Daoy (cell line): Measurements from ENCODE around the gene EEF1AKMT4. TPM values are rescaled to one million over a fixed set of nuclear protein-coding genes. Genes with fewer than 3 reads are reported as not detected.

ENCODE experiments used
- DNase-seq: peaks from one replicate; pipeline ENCODE4 v3.0.0-alpha.2; 2015; ENCODE audit warnings: low read depth
- total RNA-seq: library from RNA; depleted of rRNA; stranded (reverse); fragments of >200 nt; shearing (Covaris generic); gene quantifications from 2 replicates; pipeline ENCODE4 v1.2.3, GENCODE V29; 2014; rRNA removed

EEF1AKMT4 gene
- 15.7 and 21.5 TPM in 2 replicates for total RNA-seq

- peak; percentile 99 for DNase-seq
Measured at GRCh38 chr3:184249412-184250166, at the start of gene EEF1AKMT4. TSS of gene EEF1AKMT4 (plus strand) at chr3:184249672. CDS start at chr3:184249695, 23 bp downstream.

- DNase-seq, result no peak
Measured at GRCh38 chr3:184200825-184201224, 48.6 kb upstream of the EEF1AKMT4 start.

DNA sequence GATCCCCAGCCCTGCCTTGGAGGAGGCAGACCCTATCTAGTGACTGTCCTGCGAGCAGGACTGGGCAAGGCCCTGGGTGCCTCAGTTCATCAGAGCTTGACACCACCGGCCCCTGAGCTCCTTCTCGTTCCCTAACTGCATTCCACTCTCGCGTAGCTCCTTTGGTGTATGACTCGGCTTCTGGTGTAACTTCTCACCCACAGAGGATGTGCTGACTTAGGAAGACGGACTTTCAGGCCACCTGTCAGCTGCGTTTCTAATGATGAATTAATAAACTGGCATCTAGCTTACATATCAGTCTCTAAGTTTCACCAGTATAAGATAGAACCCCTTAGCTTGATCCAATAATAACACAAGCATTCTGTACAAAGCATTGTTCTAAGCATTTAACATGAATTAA, 45.9 kb upstream of the EEF1AKMT4 start:
- DNase-seq, result no peak

DNA sequence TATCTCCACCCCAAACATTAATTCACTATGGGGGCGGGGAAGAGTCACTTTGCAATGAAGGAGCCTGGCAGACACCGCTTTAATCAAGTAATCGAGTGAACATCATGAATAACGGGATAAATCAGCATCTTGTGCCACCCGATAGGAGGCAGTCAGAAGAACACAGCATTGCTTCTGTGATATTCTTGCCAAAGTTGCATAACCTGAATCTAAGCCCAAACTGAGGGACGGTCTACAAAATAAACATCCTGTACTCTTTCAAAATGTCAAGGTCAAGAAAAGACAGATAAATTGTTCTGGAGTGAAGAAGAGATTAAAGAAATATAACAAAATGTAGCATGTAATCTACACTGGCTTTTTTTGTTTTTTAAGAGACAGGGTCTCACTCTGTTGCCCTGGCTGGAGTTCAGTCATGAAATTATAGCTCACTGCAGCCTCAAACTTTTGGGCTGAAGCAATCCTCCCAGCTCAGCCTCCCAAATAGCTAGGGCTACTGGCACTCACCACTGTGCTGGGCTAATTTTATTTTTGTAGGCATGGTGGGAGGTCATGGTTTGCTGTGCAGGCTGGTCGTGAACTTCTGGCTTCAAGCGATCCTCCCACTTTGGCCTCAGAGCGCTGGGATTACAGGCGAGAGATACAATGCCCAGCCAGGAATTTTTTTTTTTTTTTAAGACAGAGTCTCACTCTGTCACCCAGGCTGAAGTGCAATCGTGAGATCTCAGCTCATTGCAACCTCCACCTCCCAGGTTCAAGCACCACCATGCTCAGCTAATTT, 40.1 kb upstream of the EEF1AKMT4 start:
- no peak for DNase-seq

DNA sequence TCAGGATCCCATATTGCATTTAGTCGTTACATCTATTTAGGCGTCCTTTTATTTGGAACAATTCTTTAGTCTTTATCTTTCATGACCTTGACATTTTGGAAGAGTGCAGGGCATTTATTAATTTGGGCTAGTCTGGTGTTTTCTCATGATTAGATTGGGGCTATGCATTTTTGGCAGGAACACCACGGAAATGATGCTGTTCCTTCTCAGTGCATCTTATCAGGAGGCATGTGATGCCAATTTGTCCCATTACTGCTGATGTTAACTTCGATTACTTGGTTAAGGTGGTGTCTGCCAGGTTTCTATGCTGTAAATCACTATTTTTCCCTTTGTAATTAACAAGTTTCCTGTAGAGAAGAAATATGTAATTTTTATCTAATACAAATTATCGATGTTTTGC, 38.2 kb upstream of the EEF1AKMT4 start:
- no peak for DNase-seq

GRCh38 chr3:184211718-184212117, 37.8 kb upstream of the EEF1AKMT4 start:
- no peak for DNase-seq

DNA sequence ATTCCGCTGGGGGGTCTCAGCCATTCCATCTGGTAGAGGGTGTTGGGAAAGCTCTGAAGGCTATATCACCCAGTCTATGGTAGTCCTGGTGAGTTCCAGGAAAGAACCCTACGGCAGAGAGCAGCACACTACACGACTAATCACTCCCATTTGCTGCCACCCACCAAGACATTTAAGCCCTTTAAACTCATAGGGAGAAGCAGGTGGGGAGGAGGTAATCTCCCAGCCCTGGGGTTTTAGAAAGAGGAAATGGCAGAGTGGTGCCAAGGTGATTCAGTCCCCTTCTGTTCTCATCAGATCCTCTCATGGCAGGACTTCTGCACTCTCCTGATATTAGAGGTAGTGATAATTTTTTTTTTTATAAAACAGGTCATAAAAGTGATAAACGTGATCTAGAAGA, 30.7 kb upstream of the EEF1AKMT4 start:
- DNase-seq, result no peak

- DNase-seq, result no peak
Measured at GRCh38 chr3:184222521-184222920, 27.0 kb upstream of the EEF1AKMT4 start.

GRCh38 chr3:184223946-184224345, 25.5 kb upstream of the EEF1AKMT4 start:
- DNase-seq, result no peak

DNA sequence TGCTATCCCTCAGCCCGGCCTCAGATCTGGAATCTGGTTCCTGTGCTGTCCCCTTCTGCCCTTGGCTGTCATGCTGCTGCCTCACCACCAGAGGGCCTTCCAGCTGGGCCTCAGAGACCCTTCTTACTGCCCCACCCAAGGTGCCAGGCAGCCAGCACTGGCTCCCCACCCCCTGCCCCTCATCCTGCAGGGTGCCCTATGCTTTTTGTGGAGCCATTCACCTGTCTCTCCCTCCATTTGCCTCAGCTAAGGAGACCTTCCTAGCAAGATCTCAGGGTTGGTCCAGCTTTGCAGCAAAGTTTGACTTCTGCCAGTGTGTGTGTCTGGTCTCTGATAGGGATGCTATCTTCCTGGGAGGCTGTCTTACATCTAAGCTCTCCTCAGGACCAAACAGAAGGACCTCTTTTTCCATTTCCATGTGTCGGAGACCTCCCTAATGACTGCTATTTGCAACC, 22.0 kb upstream of the EEF1AKMT4 start:
- peak; percentile 62 for DNase-seq

- no peak for DNase-seq
Measured at GRCh38 chr3:184228376-184229137, 20.9 kb upstream of the EEF1AKMT4 start.

- DNase-seq, result peak; percentile 83
Measured at GRCh38 chr3:184229394-184230080, 19.9 kb upstream of the EEF1AKMT4 start, which contains the start of gene VWA5B2. TSS of gene VWA5B2 (plus strand) at chr3:184229585. CDS start at chr3:184230529, 944 bp downstream.

- no peak for DNase-seq
Measured at GRCh38 chr3:184230081-184230602, 19.3 kb upstream of the EEF1AKMT4 start.

GRCh38 chr3:184230603-184231528, 18.6 kb upstream of the EEF1AKMT4 start:
- no peak for DNase-seq

- no peak for DNase-seq
Measured at GRCh38 chr3:184231671-184232070, 17.8 kb upstream of the EEF1AKMT4 start.

- DNase-seq, result no peak
Measured at GRCh38 chr3:184233127-184233843, 16.2 kb upstream of the EEF1AKMT4 start.

GRCh38 chr3:184234224-184234623, 15.2 kb upstream of the EEF1AKMT4 start:
- peak; percentile 83 for DNase-seq

GRCh38 chr3:184234671-184235380, 14.6 kb upstream of the EEF1AKMT4 start:
- DNase-seq, result no peak
